NCI-H1436 (cell line): Measurements from ENCODE around the gene GNGT1.

Source experiments
- DNase-seq: peaks from one replicate; lab custom pipeline; 2025; lab: John Stamatoyannopoulos, UW

Gene GNGT1

DNA sequence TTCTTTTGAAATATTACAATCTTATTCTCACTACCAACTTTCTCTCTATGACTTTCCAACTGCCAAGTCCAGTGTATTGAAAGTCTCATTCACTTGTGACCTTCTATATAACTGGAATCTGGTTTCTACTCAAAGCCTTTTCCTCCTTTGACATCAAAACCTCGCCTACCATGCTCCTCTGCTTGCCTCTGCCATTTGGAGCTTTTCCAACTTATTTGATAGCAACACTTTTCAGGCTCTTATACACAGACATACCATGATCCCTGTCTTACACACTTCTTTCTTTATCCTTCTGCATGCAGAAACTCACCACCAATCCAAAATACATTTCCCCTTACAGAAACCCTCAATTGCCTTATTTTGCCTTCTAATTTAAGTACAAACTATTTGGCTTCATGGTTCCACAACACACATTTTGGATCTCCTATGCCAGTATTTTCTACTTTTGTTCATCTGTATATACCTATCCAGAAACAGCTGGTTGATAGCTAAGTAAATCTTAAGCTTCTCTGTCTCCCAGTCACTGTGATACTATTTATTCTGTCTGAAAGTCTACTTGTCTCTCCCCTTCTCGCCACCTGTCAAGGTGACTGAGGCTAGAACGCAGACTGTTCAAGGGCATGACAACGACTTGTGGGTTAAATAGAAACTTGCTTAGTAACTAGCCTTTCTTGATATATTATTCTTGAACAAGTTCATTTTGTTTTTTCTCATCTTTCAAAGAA lies 37.6 kb downstream of the GNGT1 start:
- no peak for DNase-seq

DNA sequence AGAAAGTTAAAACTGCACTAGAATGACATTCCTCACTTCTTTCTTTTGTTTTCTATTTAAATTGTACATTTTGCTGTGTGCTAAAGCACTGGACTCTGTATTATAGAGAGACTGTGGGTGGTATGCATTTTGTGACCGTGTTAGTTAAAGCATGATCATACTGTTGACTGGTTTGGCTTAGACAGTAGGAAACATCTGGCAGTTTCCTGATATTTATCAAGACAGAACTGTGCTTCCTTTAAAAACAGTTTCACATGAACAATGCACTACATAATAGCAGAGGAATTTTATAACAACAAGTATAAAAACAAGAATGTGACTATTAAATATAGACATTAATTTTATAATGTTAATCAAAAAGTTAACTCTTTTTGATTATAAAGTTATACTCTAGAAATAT lies 38.3 kb downstream of the GNGT1 start:
- no peak for DNase-seq

- DNase-seq, result no peak
Observed at GRCh38 chr7:93945083-93945482, 38.7 kb downstream of the GNGT1 start.

GRCh38 chr7:93945756-93946535 lies 39.6 kb downstream of the GNGT1 start:
- no peak for DNase-seq

DNA sequence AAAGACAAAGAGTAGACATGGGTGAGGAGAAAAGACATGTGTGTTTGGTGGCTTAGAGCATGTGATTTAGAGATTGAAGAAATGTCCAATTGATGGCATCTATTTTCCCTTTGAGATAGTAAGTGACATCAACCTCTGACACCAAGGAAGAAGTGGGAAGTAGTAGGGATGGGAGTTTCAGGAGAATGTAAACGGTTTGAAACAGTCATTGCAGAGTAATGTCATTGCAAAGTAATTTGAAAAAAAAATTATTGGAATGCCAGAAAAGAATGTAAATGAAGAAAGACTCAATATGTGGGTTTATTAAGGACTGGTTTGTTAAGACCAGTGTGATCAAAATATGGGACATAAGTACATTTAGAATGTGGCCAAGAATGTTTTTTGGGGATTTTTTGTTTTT lies 41.7 kb downstream of the GNGT1 start:
- DNase-seq, result no peak

DNA sequence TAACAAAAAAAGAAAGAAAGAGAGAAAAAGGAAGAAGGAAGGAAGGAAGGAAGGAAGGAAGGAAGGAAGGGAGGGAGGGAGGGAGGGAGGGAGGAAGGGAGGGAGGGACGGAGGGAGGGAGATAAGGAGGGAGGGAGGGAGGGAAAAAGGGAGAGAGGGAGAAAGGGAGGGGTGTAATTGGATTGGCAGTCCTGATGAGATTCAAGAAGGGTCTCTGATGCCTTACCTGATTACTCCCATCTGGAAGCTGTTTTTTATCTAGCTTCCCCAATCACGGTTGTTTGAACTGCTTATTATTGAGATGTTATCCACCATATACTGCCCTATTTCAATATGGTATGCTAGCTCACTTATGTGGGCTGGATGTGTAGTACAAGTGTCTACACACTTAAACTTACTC lies 42.5 kb downstream of the GNGT1 start:
- DNase-seq, result no peak

- DNase-seq, result no peak
Observed at GRCh38 chr7:93949423-93949822, 43.1 kb downstream of the GNGT1 start.

- DNase-seq, result no peak
Observed at GRCh38 chr7:93955304-93955703, 48.9 kb downstream of the GNGT1 start.

DNA sequence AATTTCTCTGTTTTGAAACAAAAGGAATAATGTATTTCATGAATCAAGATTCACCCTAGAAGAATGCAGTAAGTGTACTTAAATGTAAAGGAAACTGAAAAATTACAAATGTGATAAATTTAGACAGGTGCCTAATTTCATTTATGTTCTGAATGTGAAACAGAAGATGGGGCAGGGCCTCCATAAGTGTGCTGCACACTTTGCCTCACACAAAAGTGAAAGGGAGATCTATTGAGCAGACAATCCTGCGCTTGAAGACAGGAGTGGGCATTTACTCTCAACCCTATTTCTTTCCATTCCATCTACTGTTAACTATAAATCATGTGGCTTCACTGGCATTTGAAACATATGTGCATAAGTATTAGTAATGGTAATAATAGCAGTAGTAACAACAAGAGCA lies 51.4 kb downstream of the GNGT1 start:
- no peak for DNase-seq

GRCh38 chr7:93958216-93958615 lies 51.8 kb downstream of the GNGT1 start:
- DNase-seq, result no peak

DNA sequence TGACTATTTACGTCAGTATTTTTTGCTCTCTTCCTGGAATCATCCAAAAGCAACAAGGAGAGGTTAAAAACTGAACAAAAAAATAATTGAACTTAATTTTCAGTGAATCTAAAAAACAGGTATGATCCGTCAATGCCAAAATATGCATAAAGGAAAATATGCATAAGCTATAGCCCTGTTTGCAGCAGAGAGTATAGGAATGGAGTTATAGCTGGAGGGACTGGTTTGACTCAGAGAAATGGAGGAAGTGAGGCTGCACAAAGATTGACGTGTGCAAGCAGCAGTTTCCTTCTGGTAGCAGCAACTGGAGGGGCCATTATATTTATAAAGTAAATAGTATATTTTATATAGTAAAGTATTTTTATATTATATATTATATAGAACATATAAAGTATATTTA lies 52.3 kb downstream of the GNGT1 start:
- no peak for DNase-seq
